ENCODE results near the gene SUGCT.

DNA sequence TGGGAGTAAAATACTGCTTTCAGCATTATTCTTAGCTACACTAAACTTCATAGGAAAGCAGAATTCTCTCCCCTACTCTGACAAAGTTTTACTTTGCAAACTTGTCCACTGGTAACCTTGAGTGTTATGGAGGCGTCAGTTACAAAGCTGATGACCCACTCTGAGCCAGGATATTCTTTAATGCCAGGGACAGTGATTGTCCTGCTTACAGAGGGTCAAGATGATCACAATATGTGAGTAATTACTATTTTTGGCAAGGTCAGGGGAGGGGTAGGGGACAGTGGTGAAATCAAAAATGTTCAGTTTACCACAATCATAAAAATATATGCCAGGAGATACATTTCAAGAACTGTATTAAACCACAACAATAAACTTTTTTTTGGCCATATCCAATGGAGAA lies 520.6 kb downstream of the SUGCT start:
- TF ChIP-seq, protein P1, sequence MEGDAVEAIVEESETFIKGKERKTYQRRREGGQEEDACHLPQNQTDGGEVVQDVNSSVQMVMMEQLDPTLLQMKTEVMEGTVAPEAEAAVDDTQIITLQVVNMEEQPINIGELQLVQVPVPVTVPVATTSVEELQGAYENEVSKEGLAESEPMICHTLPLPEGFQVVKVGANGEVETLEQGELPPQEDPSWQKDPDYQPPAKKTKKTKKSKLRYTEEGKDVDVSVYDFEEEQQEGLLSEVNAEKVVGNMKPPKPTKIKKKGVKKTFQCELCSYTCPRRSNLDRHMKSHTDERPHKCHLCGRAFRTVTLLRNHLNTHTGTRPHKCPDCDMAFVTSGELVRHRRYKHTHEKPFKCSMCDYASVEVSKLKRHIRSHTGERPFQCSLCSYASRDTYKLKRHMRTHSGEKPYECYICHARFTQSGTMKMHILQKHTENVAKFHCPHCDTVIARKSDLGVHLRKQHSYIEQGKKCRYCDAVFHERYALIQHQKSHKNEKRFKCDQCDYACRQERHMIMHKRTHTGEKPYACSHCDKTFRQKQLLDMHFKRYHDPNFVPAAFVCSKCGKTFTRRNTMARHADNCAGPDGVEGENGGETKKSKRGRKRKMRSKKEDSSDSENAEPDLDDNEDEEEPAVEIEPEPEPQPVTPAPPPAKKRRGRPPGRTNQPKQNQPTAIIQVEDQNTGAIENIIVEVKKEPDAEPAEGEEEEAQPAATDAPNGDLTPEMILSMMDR (IDR thresholded peaks at IDR 0.05) = no peak
- TF ChIP-seq POLR2A (IDR thresholded peaks at IDR 0.05; ENCODE audit: low read depth) (no peak), POLR2AphosphoS5 (IDR thresholded peaks at IDR 0.05) (no peak)

Data from esophagus muscularis mucosa (tissue), 3 donors.